Measurements from ENCODE around the gene MYOG.

DNA sequence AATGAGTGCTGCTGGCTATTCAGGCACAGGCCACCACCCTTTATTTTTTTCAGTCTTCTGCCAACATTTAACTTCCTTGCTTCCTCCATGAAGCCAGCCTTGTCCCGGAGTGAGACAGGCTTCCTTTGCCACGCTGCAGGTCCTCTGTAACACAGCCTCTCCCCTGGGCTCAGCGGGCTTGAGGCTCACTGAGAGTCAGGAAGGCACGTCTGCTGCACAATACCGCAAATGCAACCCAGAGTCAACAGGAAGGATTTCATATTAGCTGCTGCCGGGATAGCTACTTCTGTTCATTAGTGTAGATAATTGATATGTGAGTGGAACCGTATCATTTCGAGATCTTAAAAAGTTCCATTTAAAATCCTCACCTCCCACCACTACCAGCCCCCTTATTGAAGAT is 22.5 kb downstream of the MYOG start:
- no peak for TF ChIP-seq POLR2A (IDR thresholded peaks at IDR 0.05; ENCODE audit: low read length)
- TF ChIP-seq GATA1 (IDR thresholded peaks at IDR 0.05; ENCODE audit: low read depth, low read length): no peak
